ENCODE measurements around the gene TBX4.

GRCh38 chr17:61492759-61493526 is 40.7 kb downstream of the TBX4 start:
- TF ChIP-seq, protein P1, sequence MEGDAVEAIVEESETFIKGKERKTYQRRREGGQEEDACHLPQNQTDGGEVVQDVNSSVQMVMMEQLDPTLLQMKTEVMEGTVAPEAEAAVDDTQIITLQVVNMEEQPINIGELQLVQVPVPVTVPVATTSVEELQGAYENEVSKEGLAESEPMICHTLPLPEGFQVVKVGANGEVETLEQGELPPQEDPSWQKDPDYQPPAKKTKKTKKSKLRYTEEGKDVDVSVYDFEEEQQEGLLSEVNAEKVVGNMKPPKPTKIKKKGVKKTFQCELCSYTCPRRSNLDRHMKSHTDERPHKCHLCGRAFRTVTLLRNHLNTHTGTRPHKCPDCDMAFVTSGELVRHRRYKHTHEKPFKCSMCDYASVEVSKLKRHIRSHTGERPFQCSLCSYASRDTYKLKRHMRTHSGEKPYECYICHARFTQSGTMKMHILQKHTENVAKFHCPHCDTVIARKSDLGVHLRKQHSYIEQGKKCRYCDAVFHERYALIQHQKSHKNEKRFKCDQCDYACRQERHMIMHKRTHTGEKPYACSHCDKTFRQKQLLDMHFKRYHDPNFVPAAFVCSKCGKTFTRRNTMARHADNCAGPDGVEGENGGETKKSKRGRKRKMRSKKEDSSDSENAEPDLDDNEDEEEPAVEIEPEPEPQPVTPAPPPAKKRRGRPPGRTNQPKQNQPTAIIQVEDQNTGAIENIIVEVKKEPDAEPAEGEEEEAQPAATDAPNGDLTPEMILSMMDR (IDR thresholded peaks at IDR 0.05) = no peak
- TF ChIP-seq POLR2A (IDR thresholded peaks at IDR 0.05) = no peak
